ENCODE measurements around the gene ACTN4.

- TF ChIP-seq CTCF (conservative IDR thresholded peaks at IDR 0.05; ENCODE audit: low read length) (no peak), EZH2phosphoT487 (IDR thresholded peaks at IDR 0.05; ENCODE audit: borderline replicate concordance, low read depth, low read length) (no peak)
These were observed 73.2 kb downstream of the ACTN4 start for GRCh38 chr19:38720559-38721236.
